ENCODE results near the gene FCHSD1.
A peak's percentile ranks its signal among the peaks of the same experiment; 100 is the strongest.

The FCHSD1 gene

GRCh38 chr5:141641634-141642267, 9.5 kb downstream of the FCHSD1 start:
- DNase-seq (ENCODE audit: low read depth, low spot score): no peak

GRCh38 chr5:141640698-141641097, 10.5 kb downstream of the FCHSD1 start:
- DNase-seq (ENCODE audit: low read depth, low spot score): no peak

- DNase-seq (ENCODE audit: low read depth, low spot score): no peak
Observed at GRCh38 chr5:141640051-141640415, 11.2 kb downstream of the FCHSD1 start.

GRCh38 chr5:141639357-141640050, 11.7 kb downstream of the FCHSD1 start:
- no peak for DNase-seq (ENCODE audit: low read depth, low spot score)

- DNase-seq (ENCODE audit: low read depth, low spot score): no peak
Observed at GRCh38 chr5:141638771-141639170, 12.4 kb downstream of the FCHSD1 start.

GRCh38 chr5:141637767-141638419, 13.3 kb downstream of the FCHSD1 start:
- no peak for DNase-seq (ENCODE audit: low read depth, low spot score)

- no peak for DNase-seq (ENCODE audit: low read depth, low spot score)
Observed at GRCh38 chr5:141637123-141637766, 14.0 kb downstream of the FCHSD1 start.

- DNase-seq (ENCODE audit: low read depth, low spot score): peak; percentile 64
Observed at GRCh38 chr5:141636413-141637122, 14.7 kb downstream of the FCHSD1 start, which contains the start of the genes HDAC3 and RELL2. Gene HDAC3 (minus strand): TSS chr5:141636849. CDS start chr5:141636790, 59 bp downstream. Gene RELL2 (plus strand): TSS chr5:141636997. CDS start chr5:141638226, 1,229 bp downstream.

GRCh38 chr5:141636106-141636412, 15.2 kb downstream of the FCHSD1 start:
- DNase-seq (ENCODE audit: low read depth, low spot score): no peak

GRCh38 chr5:141635646-141636045, 15.6 kb downstream of the FCHSD1 start:
- DNase-seq (ENCODE audit: low read depth, low spot score): no peak

GRCh38 chr5:141634720-141635119, 16.5 kb downstream of the FCHSD1 start:
- no peak for DNase-seq (ENCODE audit: low read depth, low spot score)

- DNase-seq (ENCODE audit: low read depth, low spot score): no peak
Observed at GRCh38 chr5:141633871-141634561, 17.2 kb downstream of the FCHSD1 start.

GRCh38 chr5:141632650-141633049, 18.6 kb downstream of the FCHSD1 start:
- no peak for DNase-seq (ENCODE audit: low read depth, low spot score)

- no peak for DNase-seq (ENCODE audit: low read depth, low spot score)
Observed at GRCh38 chr5:141630570-141631140, 20.6 kb downstream of the FCHSD1 start.

GRCh38 chr5:141628175-141628788, 22.9 kb downstream of the FCHSD1 start:
- DNase-seq (ENCODE audit: low read depth, low spot score): no peak

- DNase-seq (ENCODE audit: low read depth, low spot score): no peak
Observed at GRCh38 chr5:141623611-141624010, 27.6 kb downstream of the FCHSD1 start.

- DNase-seq (ENCODE audit: low read depth, low spot score): no peak
Observed at GRCh38 chr5:141623186-141623585, 28.0 kb downstream of the FCHSD1 start.

- peak; percentile 90 for DNase-seq (ENCODE audit: low read depth, low spot score)
Observed at GRCh38 chr5:141618804-141619554, 32.2 kb downstream of the FCHSD1 start, which contains the start of gene DIAPH1. Gene DIAPH1 (minus strand): TSS chr5:141619000. CDS start chr5:141618914, 86 bp downstream.

- DNase-seq (ENCODE audit: low read depth, low spot score): no peak
Observed at GRCh38 chr5:141618030-141618803, 33.0 kb downstream of the FCHSD1 start.

Measured in brain pericyte (primary cell).